Measurements from ENCODE around the gene HRH1.

- TF ChIP-seq POLR2A (IDR thresholded peaks at IDR 0.05; ENCODE audit: low read length), result no peak
- TF ChIP-seq GATA1 (IDR thresholded peaks at IDR 0.05; ENCODE audit: low read depth, low read length), result no peak
Measured at GRCh38 chr3:11120091-11120805, 34.0 kb upstream of the HRH1 start.

All from erythroblast (primary cell).